ENCODE data around the gene ARCN1. TPM values are rescaled to one million over a fixed set of nuclear protein-coding genes. Genes with fewer than 3 reads are reported as not detected.

The ARCN1 gene
- total RNA-seq, 1 experiment from 2014 or later: 198 TPM

GRCh38 chr11:118636569-118637290 lies 64.5 kb downstream of the ARCN1 start:
- DNase-seq (ENCODE audit: low read depth): no peak

GRCh38 chr11:118638726-118639125 lies 66.5 kb downstream of the ARCN1 start:
- DNase-seq (ENCODE audit: low read depth): no peak

GRCh38 chr11:118639899-118640298 lies 67.7 kb downstream of the ARCN1 start:
- DNase-seq (ENCODE audit: low read depth): no peak

GRCh38 chr11:118640332-118641154 lies 68.3 kb downstream of the ARCN1 start:
- DNase-seq (ENCODE audit: low read depth): no peak

- DNase-seq (ENCODE audit: low read depth): no peak
Observed at GRCh38 chr11:118641397-118642019, 69.3 kb downstream of the ARCN1 start.

GRCh38 chr11:118643142-118643994 lies 71.2 kb downstream of the ARCN1 start:
- DNase-seq (ENCODE audit: low read depth): no peak

GRCh38 chr11:118643995-118644345 lies 71.8 kb downstream of the ARCN1 start:
- no peak for DNase-seq (ENCODE audit: low read depth)

GRCh38 chr11:118644496-118644895 lies 72.3 kb downstream of the ARCN1 start:
- no peak for DNase-seq (ENCODE audit: low read depth)

- DNase-seq (ENCODE audit: low read depth): no peak
Observed at GRCh38 chr11:118645066-118645715, 73.0 kb downstream of the ARCN1 start.

- no peak for DNase-seq (ENCODE audit: low read depth)
Observed at GRCh38 chr11:118646393-118646792, 74.2 kb downstream of the ARCN1 start.

- no peak for DNase-seq (ENCODE audit: low read depth)
Observed at GRCh38 chr11:118648291-118648690, 76.1 kb downstream of the ARCN1 start.

GRCh38 chr11:118649941-118650340 lies 77.7 kb downstream of the ARCN1 start:
- no peak for DNase-seq (ENCODE audit: low read depth)

- DNase-seq (ENCODE audit: low read depth): no peak
Observed at GRCh38 chr11:118650366-118650765, 78.2 kb downstream of the ARCN1 start.

- DNase-seq (ENCODE audit: low read depth): no peak
Observed at GRCh38 chr11:118651820-118652219, 79.6 kb downstream of the ARCN1 start.

Other genes starting within 250 kb of the ARCN1 start
- not detected in 2 replicates for gene CD3D, start 229.7 kb upstream of the ARCN1 start, total RNA-seq (2014; rRNA removed; shearing (Covaris generic))
- gene CD3G, start 228.1 kb upstream of the ARCN1 start, total RNA-seq (2014; rRNA removed; shearing (Covaris generic)): not detected in 2 replicates
- 48.6 and 60.2 TPM in 2 replicates for gene UBE4A, start 212.8 kb upstream of the ARCN1 start, total RNA-seq (2014; rRNA removed; shearing (Covaris generic))
- 125 and 126 TPM in 2 replicates for gene ATP5MG, start 170.8 kb upstream of the ARCN1 start, total RNA-seq (2014; rRNA removed; shearing (Covaris generic))
- gene KMT2A, start 135.9 kb upstream of the ARCN1 start, total RNA-seq (2014; rRNA removed; shearing (Covaris generic)): 18.0 and 21.9 TPM in 2 replicates
- gene TTC36, start 44.9 kb upstream of the ARCN1 start, total RNA-seq (2014; rRNA removed; shearing (Covaris generic)): not detected in 2 replicates
- 0.84 and 4.2 TPM in 2 replicates for gene TMEM25, start 41.2 kb upstream of the ARCN1 start, total RNA-seq (2014; rRNA removed; shearing (Covaris generic))
- 55.3 and 57.9 TPM in 2 replicates for gene IFT46, start 6.5 kb upstream of the ARCN1 start, total RNA-seq (2014; rRNA removed; shearing (Covaris generic))
- 45.1 and 50.9 TPM in 2 replicates for gene PHLDB1, start 35.2 kb downstream of the ARCN1 start, total RNA-seq (2014; rRNA removed; shearing (Covaris generic))
- not detected in 2 replicates for gene TREH, start 107.2 kb downstream of the ARCN1 start, total RNA-seq (2014; rRNA removed; shearing (Covaris generic))
- gene DDX6, start 218.8 kb downstream of the ARCN1 start, total RNA-seq (2014; rRNA removed; shearing (Covaris generic)): 41.4 and 45.2 TPM in 2 replicates

Data from RPMI7951 (cell line).